GM19328 (cell line): ENCODE data around the gene SP140.
A peak's percentile ranks its signal among the peaks of the same experiment; 100 is the strongest.
"Not testable (repeated sequence)": the region's sequence is repeated elsewhere in the genome, so short reads cannot be mapped to it uniquely, and the experiment has no call there.

Experiments
- ATAC-seq: cut with Tn5 transposase; IDR thresholded peaks from one replicate; pipeline ENCODE4 v1.9.1; 2021; ENCODE audit warnings: mild to moderate bottlenecking, moderate library complexity; ENCODE audit not compliant: unreplicated experiment

Gene SP140

DNA sequence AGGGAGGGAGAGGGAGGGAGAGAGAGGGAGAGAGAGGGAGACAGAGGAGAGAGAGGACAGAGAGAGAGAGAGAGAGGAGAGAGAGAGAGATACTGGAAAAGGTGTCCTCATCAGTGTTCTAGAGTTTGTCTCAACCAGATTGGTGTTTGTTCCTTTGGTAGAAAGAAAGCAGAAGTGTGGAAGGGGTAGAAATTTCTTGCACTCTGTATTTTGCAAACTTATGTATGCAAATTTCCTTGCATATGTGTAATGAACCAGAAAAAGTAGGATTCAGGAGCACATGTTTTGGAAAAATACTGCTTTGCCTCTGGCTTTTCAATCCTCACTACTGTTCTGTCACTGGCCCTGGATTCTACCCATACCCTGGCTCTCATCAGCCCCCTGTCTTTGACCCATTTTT, 1.1 kb upstream of the SP140 start:
- no peak for ATAC-seq

DNA sequence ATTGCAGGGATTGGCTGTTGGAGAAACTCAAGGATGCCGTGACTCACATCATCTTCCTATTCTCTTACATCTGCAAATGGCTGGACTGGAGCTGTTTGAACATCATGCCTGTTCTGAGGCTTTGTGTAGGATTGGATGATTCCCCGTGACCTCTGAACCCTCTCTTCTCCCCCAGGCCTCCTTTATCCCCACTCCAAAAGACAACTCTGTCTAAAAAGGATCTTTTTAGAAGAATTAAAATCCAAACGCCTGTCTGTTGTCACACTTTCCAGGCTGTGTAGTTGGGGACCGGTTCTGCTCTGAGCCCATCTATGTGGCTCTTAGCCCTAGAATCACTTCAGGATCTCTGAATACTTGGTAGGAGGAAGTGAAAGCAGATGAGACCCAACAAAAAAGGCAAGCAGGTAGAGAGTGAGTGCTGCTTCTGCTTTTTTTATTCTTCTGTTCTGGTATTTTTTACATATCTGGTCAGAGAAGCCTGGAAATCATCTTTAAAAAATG, 565 bp downstream of the SP140 start:
- peak; percentile 57 for ATAC-seq

DNA sequence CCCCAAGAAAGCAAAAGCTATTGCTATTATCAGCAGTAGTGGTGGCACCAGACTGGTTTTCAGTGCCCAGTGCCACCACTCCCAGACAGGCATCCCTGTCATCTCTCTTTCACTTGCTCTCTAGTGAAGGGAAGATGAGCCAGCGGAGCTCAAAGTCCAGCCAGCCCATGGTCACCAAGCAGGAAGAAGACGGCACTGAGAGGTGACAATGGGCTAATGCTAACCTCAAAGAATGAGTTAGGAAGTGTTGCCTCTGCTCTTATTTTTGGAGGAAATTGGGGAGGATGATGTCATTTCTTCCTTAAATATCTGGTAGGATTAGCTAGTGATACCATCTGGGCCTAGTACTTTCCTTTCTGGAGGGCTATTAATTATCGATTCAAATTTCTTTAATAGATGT, 1.7 kb downstream of the SP140 start:
- ATAC-seq: no peak

DNA sequence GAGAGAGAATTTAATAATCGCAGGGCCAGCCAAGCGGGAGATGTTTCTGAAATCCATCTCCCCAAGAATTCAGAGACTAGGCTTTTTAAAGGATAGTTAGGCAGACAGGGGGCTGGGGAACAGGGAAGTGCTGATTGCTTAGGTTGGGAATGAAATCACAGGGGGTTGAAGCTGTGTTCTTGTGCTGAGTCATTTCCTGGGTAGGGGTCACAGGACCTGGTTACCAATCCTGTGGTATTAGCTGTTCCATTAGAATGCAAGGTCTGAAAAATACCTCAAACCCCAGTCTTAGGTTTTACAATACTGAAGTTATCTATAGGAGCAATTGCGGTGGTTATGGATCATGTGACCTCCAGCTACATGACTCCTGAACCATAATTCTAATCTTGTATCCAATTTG, 4.6 kb downstream of the SP140 start:
- no peak for ATAC-seq

DNA sequence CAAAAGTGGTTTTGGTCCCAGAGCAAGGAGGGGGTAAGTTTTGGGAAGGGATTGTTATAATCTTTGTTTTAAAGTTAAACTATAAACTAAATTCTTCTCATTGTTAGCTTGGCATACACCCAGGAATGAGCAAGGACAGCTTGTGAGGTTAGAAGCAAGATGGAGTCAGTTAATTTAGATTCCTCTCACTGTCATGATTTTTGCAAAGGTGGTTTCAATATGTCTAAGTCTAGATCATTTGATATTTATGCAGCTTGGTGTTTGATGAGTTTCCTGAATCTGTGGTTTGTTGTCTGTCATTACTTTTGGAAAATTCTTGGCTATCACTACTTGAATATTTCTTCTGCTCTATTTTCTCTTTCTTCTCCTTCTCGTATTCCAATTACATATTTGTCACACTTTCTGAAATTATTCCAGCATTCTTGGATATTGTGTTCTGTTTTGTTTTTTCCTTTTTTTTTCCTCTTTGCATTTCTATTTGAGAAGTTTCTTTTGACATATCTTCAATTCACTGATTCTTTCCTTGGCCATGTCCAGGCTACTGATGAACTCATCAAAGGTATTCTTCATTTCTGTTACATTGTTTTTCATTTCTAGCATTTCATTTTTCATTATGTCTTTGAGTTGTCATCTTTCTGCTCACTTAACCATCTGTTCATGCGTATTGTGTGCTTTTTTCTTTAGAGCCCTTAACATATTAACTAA, 5.1 kb downstream of the SP140 start:
- ATAC-seq: no peak

DNA sequence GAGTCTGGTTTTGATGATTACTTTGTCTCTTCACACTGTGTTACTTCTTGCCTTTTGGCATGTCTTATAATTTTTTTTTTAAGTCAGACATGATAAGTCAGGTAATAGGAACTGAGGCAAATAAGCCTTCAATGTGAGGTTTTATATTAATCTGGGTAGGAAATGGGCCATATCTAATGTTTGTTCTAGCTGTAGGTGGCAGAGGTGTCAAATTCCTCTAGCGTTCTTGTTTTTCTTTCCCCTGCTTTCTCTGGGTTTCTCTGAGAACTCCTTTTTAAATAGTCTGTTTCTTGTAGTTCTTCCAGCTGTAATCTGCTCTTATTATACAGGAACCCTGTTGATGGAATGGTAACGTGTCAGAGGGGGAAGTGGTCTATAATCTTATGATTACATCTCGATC, 5.7 kb downstream of the SP140 start:
- ATAC-seq: no peak

DNA sequence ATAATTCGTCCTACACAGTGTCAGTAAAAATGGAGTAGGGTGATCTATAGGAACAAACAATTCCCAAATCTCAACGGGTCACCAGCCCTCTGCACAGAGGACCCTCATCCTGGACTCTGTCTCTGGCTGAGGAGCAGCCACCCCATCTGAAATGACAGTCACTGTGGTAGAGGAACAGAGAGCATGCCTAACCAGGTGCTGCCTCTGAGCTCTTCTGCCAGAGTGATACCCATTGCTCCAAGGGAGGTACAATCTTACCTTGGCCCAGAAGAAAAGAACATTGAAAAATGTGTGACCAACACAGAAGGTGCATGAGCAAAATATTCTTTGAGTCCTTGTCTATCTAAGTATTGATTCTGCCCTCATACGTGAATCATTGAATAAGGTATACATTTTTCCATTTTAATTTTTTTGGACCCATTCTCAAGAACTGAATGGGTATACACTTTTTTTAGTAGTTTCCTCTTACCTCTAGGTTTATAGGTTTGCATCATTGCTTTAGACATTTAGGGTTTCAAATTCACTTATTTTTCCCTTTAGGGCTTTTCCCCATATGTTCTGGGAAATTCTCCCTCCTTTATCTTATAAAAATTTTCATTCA, 8.7 kb downstream of the SP140 start:
- ATAC-seq: peak; percentile 54

DNA sequence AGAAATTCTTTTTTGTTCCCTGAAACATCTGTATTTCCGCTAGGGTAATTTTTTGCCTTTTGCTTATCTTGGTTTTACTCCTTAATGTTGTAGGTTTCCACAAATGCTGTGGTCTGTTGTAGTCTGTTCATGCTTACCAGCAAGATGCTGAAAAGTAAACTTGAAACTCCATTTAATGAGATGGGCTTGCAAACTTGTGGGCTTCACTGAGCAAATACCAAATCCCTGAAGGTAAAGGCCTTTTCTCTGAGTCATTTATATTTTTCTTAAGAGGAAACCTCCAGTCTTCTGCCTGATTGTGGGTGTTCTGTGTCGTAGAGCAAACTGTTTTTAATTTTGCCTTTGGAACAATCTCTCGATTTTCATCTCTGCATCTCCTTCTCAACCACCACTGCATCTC, 9.3 kb downstream of the SP140 start:
- peak; percentile 57 for ATAC-seq

DNA sequence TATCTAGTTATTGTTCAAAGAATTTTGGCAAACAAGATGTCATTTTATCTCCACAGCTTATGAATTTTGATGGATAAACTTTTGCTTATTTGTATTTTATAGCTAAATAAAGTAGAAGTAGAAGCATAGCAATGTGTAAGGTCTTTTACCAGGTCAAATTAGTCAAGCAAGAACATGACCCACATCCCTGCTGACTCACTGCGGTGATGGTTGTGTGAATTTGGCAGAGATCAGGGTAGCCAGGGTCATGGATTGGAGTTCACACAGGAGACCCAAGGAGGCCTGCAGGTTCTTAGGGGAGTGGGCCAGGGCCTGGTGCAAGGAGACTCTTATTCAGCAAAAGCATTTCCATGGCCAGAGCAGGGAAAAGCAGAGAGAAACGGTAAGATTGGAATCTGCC, 18.7 kb downstream of the SP140 start:
- ATAC-seq: no peak

DNA sequence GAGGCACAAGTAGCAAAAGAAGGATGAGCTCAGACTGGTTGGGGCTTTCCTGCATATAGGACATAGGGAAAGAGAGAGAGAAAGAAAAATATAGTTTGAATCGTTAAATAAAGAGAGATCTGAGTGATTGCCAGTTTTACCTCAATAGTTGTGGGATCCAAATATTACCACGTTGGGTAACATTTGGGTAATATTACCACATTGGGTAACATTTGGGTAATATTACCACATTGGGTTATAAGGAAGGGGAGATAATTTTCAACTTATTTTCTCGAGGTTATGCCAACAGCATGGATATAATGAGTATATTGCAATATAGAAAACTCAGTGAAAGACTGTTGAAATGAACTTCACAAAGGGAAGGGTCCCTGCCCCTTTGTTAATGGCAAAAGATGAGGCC, 20.7 kb downstream of the SP140 start:
- ATAC-seq: no peak

DNA sequence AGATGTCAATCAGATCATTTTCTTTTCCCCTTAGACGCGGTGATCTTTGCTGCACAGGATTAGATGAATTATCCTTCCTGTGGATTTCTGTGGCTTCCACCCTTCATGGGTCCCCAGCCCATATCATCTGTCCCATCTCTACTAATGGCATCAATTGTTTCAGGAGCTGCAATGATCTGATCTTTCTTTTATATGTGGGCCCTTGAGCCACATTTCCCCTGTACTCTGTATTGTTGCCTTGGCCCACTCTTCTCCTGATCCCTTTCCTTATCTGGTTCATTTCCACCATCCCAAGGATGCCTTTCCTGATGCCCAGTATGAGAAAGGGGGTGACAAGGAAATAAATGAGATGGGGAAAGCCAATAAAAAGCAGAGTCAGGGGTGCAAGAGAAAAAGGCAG, 24.7 kb downstream of the SP140 start:
- ATAC-seq: no peak

DNA sequence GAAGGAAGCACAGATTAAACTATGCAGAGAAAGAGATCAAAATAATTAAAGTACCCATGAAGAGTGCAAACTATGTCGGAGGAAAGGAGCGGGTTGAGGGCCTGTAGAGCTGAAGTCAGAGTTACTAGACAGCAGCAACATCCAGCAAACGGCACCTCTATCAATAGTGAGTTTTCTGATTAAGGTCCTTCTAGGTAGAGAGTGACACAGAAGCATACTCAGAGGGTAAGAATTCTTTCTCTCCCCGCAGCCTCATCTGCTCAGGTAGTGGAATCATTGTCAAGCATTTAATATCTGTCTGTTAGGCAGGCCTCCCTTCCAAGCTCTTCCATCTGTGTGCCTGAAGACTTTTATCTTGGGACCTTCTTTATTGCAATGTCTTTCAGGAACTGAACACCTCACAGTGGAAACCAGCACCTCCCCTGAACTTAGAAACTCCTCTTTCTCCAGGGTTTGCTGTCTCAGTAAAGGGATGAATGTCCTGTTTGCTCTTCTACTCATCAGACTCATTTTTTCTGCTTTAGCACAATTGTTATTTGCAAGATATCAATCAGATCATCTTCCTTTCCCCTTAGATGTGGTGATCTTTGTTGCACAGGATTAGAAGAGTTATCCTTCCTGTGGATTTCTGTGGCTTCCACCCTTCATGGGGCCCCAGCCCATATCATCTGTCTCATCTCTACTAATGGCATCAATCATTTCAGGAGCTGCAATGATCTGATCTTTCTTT, 28.8 kb downstream of the SP140 start:
- ATAC-seq: no peak

DNA sequence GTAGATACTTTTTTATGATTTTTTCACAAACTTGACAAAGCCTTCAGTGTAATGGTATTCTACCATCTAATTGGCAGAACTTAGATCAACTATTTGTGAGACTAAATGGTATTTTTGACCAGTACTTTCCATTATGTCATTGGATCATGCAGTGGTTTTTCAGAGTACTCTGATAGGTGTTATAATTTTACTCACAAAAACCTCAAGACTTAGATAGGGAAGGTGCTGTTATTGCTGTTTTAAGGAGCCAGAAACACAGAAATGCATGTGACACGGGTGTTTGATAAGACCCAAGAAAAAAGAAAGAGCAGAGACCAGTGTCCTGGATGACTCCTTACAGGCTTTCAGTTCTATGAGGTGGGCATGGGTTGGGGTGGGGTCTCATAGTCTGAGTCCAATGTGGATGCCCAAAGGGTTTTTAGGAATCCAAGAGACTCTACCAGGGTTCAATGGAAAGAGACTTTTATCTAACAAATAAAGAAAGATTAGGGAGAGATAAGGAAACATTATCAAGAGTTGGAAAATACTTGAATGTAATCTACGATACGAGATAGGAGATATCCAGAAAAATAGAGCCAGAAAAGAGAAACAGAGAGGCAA, 31.3 kb downstream of the SP140 start:
- no peak for ATAC-seq

DNA sequence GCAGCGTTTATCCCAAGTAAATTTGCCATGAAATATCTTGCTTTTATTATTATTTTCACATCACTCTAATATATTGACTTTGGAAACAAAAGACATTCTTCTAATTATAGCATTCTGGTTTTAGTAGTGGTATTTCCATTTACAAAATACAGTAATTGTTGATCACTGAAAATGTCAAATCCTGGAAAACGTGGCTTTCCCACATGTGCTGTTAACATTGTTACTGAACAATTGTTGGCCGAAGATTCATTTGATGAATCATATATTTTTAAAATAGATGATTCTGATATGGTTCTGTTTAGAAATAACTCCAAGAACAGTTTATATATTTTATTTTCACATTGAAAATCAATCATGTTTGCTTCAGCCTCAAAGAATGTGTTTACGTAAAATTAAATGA, 32.9 kb downstream of the SP140 start:
- no peak for ATAC-seq

DNA sequence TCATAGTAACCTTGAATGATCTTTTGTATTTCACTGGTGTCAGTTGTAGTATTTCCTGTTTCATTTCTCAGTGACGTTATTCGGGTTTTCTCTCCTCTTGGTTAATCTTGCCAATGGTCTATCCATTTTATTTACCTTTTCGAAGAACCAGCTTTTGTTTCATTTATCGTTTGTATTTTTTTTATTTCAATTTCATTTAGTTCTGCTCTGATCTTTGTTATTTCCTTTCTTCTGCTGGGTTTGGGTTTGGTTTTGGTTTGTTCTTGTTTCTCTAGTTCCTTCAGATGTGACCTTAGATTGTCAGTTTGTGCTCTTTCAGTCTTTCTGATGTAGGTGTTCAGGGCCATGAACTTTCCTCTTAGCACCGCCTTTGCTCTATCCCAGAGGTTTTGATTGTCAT, 36.7 kb downstream of the SP140 start:
- no peak for ATAC-seq

DNA sequence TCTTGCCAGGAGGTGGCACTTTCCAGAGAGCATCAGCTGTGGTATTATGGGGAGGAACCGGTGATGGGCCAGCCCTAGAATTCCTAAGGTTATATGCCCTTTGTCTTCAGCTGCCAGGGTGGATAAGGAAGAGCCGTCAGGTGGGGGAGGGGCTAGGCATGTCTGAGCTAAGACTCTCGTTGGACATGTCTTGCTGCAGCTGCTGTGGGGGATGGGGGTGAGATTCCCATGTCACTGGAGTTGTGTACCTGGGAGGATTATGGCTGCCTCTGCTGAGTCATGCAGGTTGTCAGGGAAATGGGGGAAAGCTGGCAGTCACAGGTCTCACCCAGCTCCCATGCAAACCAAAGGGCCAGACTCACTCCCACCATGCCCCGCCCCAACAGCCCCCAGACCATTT, 39.4 kb downstream of the SP140 start:
- not testable (repeated sequence) for ATAC-seq

DNA sequence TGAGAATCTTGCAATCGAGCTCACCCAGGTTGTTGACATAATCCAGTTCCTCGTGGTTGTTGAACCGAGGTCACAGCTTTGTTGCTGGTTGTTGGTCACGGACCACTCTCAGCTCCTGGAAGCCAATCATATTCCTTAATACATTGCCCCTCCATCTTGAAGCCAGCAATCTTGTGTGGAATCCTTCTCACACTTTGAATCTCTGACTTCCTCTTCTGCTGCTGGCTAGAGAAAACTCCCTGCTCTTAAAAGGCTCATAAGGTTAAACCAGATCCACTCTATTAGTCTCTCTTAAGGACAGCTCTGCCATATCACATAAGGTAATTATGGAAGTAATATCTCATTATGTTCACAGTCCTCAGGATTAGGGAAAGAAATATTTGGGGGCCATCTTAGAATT, 41.1 kb downstream of the SP140 start:
- ATAC-seq: no peak

DNA sequence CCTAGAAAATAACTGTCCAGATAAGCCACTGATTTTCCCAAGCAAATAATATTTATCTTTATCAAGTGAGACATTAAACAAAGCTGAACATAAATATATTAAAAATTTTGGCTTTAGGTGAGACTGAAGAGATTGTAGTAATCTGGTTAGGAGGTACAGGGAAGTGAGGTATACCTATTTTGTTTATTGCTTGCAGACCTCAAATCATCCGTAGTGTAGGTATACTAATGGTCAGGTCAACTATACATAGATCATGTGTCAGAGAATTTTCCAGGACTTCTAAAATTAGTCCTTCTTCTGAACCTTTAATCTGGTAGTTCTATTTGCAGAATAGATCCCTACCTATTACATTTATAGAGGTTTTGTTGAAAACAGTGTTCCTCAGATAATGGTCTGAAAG, 41.5 kb downstream of the SP140 start:
- no peak for ATAC-seq

DNA sequence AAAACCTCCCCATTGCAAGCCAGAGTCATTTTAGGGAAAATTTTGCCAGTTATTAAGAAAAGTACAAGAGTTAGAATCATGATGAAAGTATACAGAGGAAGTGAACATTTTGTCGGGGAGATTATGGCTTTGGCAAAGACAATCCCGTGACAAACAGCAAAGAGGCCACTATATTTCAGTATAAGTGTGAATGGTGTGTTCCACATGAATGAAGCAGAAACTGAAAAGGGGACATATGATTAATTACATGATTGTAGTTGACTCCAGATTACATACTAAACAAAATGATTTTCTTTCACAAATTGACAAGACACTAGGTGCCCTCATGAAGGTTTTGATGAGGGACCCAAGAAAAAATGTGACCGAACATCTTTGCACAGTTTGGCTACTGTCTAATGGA, 42.0 kb downstream of the SP140 start:
- peak; percentile 45 for ATAC-seq

DNA sequence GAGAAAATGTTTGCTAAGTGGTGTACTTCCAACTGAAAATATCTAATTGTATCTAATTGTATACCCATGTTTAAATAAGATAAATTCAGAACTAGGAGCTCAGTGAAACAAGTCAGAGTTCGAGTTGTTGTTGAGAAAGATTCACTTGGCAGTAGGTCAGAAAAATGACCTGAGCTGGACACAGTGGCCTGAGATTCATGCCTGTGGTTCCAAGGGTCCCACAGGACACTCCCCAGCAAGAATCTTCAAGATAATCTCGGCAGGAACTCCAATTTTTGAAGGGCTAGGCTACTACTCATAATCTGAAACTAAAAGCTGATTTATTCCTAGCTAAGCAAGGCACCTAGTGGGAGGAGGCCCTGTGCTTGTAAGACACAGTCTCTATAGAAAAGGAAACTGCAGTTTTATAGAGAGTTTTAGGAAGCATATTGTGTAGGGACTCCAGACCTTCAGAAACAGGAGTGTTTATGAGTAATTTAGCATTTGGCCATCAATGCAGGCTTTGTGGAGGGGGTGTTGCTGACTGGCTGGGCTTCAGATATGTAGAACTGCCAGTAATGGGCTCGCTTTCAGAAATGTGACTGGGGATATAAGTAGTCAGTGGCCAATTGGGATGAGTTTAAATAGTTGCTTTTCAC, 43.2 kb downstream of the SP140 start:
- ATAC-seq: peak; percentile 41

DNA sequence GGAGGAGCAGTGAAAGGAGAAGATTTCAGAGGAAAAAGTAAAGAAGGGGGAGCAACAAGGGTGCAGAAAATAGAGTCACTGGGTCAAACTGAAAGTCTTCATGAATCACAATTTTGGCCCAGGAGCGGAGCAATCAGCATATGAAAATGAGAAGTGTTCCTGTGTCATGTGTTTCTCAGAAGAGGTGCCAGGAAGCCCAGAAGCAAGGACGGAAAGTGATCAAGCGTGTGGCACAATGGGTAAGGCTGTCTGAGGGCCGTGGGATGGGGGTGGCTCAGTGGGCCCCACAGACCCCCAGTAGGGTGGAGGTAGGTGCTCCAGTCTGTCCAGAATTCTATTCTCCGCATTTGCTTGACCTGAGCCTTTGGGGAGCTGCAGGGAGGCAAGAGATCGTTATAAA, 44.2 kb downstream of the SP140 start:
- ATAC-seq: no peak
